ENCODE data around the gene SEMA6D.

SEMA6D gene

DNA sequence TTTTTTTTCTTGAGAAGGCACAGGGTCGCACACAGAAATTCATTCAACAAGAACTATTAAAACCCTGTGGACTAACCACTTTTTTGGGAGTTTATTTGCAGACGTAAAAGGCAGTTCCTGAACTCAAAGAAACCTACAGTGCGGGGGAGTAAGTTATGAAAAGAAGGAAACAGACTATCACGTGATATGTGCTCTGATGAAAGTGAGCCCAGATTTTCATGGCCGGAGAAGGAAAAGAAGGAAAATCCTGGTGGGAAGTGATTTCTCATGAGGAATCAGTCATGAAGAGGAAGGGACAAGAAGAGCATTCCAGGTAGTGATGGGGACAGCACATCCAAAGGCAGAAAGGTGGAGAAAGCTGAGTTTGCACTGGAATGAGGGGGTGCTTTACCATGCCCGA is 26.1 kb downstream of the SEMA6D start:
- DNase-seq (ENCODE audit: low spot score) = no peak

DNA sequence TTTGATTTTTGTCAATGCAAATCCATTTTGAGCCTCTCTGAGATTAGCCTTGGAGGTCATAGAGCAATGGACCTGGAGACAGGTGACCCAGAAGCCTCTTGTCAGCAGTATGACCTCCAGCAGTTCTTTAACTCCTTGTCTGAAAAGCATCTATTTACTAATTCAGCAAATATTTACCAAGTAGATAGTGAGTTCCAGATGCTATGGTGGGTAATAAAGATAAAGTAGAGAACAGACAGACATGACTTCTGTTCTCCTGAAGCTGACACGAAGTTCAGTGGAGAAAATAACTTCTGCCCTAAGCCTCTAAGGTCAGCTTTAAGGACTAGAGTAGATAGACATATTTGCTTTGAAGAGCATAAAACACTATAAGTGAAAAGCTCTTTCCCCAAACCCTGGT is 26.6 kb downstream of the SEMA6D start:
- no peak for DNase-seq (ENCODE audit: low spot score)

DNA sequence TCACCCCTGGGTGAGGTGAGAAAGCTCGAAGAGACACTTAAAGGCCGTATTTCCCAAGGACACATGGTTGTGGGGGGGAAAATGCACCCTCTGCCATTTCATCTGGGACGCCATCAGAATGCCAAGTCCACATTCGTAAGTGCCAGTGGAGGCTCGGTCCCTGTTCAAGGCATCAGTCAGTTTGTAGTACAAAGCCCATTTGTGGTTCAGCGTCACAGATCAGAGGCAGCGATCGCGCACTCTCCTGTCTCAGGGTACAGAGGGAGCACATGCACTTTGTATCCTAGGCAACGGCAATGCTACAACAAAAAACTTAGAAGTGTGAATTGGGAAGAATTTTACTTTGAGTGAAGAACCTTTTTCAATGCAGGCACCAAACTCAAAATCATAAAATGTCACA is 27.2 kb downstream of the SEMA6D start:
- DNase-seq (ENCODE audit: low spot score) = no peak

DNA sequence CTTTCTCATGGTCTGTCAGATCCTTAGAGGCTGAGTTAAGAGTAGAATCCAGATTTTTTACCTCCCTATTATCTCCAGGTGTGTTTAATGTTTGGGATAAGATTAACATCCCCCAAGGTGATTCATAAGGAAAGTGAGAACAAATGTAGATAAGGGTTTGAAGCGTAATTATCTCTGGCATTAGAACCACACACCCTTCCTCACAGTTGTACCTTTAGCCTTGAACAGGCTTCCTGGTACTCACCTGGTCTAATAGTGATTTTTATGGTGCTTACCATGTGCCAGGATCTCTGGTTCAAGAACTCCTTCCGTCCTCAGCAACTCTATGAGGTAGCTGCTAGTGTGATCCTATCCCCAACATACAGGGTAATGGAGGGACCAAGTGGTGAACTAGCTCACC is 27.7 kb downstream of the SEMA6D start:
- no peak for DNase-seq (ENCODE audit: low spot score)

DNA sequence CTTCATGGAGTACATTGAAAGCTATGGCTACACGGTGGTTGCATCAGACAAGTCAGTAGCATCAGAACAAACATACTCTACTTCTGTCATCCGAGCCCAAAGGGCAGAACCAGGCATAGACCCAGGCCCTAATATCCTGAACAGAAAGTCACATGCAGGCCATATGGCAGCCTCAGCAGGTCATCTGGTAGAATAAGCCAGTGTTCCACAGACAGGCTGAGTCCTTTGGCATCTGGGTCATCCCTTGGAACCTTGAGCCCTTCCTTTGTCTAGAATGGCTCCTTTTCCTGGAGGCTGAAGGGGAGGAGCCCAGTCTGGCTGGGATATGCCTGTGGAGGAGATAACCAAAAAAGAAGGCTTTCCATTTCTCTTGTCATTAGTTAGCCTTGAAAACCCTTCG is 29.2 kb downstream of the SEMA6D start:
- no peak for DNase-seq (ENCODE audit: low spot score)

DNA sequence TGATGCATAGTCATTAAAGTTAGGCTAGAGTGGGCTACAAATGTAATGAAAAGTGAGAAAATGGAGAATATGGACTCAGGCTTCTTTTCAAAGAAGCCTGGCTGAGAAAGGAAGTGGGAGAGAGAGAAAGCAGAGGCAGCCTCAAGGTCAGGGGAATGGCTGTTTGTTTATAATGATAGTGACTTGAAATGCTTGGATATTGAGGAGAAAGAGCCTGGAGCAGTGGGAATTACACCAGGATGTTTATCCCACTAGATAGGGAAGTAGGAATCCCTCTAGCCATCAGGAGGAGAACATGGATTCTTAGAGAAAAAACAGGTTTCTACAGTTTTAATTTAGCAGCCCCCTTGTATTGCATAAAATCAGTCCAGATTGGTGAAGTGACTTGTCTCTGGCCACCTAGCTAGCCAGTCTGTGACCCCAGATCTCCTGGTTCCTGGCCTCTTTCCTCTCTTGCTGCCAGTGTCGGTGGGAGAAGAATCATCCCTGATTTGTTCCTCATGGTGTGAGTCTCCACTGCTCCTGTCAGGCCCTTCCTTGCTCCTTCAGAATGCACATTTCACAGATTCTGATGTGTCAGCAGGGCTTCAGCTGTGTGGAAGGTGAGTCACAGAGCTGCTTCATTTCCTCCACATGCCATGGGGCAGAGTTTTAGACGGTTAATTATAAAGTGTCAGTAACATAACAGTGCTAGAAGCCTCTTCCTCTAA is 32.9 kb downstream of the SEMA6D start:
- DNase-seq (ENCODE audit: low spot score) = no peak

DNA sequence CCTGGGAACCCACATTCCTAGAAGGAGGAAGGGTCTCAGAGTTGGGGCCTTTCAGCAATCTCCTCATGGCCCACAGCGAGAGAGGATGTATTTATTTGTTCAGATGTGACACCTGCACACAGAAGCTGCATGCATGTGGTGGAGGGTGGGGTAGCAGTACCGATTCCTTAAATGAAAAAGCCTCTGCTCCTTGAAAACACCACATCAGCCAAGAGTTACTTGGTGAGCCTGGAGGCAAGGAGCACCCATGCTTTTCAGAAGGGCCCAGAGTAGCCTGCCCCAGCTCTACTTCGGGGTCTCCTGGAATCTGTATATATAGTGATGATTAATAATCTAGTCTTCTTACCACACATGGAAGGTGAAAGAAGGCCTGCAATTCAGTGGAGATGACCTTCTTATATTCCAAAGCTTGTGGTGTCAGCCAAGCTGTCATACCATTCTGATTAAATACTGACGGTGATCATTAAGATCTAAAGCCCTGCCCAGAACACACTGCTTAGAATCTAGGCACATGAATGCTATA is 33.5 kb downstream of the SEMA6D start:
- no peak for DNase-seq (ENCODE audit: low spot score)

DNA sequence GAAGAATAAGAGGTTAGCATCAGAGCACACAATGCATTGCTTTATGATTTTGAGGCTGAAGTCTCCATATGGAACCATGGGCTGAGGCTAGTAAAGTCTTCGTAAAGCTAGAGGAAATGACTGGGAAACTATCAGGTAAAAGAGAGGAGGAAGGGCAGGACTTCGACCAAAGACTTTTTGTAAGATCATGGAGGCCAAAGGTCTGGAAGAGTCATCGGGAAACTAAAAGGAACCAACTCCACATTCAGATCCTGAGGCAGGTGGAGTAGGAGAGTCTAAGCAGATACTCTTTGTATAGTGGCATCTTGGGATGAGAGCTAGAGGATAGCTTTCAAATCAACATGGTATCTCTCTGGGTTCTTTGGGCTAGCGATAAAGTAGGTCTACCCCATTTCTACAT is 36.3 kb downstream of the SEMA6D start:
- no peak for DNase-seq (ENCODE audit: low spot score)

DNA sequence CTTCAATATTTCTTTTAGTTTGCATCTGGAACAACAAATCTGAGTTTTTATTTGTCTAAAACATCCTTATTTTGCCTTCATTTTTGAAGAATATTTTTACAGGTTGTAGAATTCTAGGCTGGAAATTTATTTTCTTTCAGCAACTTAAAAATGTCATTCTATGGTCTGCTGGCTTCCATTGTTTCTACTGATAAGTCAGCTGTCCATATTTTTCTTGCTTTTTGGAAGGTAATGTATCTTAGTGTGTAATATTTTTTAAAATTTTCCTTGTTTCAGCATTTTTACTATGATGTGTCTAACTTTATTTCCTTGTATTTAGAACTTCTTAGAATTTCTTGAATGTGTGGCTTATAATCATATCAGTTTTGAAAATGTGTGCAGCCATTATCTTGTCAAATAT is 37.0 kb downstream of the SEMA6D start:
- no peak for DNase-seq (ENCODE audit: low spot score)

DNA sequence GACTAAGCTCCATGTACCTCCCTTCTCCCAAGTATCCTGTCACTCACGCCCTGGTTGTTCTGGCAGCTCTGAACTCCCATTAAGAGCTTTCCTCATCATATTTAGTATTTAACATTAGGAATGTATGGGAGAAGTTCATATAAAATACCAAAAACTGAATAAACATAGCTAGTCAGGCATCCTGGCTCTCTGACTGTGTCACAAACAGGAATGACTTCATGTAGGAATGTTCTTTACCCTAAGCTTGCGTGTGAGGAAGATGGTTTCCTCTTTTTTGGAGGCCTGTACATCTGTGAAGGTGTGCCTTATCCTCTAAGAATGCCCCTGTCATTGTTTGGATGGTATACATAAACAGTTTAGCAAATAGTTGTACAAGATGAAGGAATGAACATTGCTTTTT is 38.6 kb downstream of the SEMA6D start:
- no peak for DNase-seq (ENCODE audit: low spot score)

DNA sequence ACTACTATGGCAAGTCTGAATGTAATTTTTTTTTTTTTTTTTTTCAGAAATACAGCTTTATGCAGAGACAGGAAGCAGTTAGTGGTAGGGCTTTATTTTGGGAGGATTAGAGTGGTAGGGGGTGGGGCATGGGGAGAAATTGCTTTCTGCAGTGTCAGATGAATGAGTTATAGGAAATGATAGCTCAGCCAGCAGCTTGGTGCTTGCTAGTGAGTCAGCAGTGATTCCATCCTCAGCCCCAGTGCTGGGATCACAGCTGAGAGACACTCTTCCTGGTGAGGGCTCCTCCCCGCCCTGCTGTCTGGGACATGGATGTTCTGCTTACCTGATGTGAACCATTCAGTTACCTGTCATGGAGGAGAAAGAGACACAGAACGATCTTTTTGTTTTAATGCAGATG is 39.6 kb downstream of the SEMA6D start:
- no peak for DNase-seq (ENCODE audit: low spot score)

DNA sequence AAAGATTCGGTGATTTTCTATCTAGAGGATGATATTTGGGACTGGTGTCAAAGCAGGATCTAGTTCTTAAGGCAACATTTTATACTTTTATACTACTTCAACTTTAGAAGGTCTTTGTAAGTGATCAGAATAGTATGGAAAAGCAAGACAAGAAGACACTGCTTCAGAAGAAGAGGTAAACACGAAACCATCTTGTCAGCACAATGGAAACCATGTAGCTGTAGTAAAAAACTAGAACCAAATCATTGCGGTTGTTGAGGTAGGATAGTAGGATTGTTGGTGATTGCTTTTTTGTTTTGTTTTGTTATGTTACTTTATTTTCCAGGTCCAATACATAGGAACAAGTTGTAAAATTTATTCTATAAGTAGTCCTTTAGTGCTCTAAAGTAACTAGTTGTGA is 40.0 kb downstream of the SEMA6D start:
- no peak for DNase-seq (ENCODE audit: low spot score)

DNA sequence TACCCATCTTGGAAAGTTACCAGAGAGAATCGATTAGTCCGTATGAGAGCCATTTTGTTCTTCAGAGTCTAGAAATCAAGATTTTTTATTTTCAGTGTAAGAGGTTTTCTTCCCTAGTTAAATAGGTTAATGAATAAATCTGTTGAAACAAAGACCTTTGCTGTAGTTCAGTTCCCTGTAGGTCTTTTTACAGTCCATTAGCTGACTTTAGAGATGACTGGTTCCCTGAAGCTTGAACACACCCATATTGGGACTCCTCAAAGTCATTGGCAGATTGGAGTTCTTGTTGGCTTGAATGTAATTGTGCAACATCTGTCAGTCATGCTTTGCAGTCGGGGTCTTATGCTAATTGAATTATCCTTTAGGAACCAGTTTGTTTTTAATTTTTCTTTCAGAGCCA is 45.3 kb downstream of the SEMA6D start:
- no peak for DNase-seq (ENCODE audit: low spot score)

DNA sequence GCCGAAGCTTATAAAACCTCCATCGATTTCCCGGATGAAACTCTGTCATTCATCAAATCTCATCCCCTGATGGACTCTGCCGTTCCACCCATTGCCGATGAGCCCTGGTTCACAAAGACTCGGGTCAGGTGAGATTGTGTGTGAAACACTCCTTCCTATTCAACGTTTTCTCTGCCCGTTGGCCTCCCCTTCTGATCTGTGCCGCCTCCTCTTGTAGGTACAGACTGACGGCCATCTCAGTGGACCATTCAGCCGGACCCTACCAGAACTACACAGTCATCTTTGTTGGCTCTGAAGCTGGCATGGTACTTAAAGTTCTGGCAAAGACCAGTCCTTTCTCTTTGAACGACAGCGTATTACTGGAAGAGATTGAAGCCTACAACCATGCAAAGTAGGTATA is 47.4 kb downstream of the SEMA6D start:
- no peak for DNase-seq (ENCODE audit: low spot score)

DNA sequence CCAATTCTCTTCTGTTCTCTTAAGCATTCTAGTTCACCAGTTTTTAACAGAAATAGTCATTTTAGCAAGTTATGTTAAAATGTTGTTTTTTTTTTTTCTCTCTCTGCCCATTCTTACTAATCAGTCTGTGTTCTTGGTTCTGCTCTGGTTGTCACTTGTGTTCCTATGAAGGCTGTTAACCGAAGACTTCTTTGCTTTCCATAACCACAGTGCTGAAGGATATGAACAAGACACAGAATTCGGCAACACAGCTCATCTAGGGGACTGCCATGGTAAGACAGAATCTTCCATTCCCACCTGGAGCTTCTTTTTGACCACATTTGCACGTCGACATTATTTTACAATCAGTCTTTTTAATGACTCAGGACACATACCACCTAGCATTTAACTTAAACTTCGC is 49.1 kb downstream of the SEMA6D start:
- no peak for DNase-seq (ENCODE audit: low spot score)

DNA sequence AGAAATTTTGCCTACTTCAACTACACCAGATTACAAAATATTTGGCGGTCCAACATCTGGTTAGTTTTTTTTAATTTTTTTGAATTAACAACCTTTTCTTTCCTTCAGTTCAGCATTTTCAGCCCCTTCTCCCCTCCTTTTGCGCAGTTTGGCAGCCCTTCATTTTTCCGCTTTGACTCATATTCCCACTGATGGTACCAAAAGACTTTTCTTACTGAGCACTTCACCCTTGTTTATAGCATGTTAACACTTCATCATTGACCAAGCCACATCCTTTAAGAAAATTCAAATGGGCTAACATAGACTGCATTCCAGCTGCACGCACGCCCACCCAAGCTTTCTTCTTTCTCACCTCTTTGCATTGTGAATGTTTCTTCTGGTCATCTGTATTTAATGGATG is 49.7 kb downstream of the SEMA6D start:
- DNase-seq (ENCODE audit: low spot score) = no peak

DNA sequence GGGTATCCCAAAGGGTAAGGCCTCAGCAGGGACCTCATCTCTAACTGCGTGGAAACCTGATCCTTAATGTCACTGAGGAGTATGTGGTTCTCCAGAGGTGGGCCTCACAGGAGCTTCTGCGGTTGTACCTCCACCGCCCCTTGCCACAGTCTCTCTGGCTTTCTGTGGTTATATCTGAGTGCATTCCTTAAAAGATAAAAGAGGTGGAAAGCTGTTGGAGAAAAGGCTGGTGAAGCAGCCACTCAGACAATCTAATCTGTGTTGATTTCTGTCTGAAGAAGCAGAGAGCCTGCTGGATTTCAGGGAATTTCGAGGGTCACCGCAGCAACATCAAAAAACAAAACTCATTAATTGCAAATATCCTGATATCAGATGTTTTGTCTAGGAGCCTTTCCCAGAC is 51.4 kb downstream of the SEMA6D start:
- DNase-seq (ENCODE audit: low spot score) = peak; percentile 14

DNA sequence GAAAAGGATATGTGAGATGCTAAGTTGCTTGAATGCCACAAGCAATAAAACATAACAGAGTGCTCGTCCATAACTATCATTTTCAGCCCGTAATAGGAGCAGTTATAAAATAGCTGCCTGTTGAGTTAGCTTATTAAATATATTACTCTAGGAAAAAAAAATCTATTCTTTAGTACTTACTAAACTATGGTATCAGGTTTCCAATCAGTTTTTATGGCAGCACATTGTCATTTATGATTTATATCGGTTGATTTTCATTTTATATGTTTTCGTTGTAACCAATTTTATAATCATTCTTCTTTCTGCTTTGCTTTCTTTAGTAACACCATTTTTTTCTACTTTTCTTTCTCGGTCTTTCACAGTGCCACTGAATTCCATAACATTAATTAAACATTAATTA is 51.9 kb downstream of the SEMA6D start:
- DNase-seq (ENCODE audit: low spot score) = no peak

DNA sequence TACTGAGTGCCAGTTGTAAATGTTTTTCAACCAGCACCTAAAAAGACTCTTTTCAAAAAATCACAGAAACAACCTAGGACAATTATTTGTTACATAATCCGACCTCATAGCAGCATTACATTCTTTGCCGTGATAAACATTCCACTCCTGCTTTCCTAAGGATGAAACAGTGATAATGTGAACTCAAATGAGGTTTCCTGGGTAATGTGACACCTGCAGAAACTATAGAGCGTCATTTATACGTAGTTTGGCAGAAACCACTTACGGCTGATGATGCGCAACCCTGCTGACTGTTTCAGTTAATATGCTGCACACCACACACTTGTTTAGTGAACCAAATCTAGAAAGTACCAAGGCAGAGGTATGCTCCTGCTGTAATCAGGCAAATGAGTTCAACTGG is 55.8 kb downstream of the SEMA6D start:
- no peak for DNase-seq (ENCODE audit: low spot score)

DNA sequence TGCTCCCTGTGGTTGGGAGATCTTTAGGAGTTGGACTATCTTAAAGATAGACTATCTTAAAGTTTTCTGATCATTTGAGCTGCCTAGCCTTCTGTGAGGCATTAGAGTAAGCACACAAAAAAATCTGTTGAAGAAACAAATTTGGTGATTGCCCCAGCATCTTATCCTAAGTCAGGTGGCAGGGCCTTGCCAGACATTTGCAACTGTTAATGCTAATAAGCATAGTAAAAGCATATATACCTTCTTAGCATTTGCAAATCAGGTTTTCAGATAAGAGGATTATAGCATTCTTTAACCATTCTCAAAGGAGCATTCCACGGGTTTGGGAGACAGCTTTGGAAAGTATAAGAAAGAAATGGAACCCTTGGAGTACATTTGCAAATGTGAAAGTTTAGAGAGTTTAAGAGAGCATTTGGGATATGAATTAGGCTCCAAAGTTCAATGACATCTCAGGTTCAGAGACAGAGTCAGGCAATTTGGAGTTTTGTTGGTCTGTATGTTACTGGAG is 61.0 kb downstream of the SEMA6D start:
- no peak for DNase-seq (ENCODE audit: low spot score)

DNA sequence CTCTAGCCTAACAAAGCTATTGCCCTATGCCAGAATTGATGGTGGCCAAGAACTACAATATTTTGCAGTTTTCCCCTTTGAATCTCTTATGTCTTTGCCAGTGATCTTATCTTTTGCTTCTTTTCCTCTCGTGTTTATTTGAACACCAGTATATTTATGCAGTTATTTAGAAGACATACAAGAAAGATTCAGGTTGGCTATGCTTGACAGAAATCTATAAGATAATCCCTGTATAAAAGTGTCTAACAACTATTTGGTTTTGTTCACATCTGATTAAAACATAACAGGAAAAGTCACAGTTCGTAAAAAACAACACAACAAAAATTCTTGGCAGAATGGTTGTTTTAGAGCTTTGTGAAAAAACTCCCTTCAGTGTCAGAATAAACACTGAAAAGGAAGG is 63.7 kb downstream of the SEMA6D start:
- DNase-seq (ENCODE audit: low spot score) = no peak

DNA sequence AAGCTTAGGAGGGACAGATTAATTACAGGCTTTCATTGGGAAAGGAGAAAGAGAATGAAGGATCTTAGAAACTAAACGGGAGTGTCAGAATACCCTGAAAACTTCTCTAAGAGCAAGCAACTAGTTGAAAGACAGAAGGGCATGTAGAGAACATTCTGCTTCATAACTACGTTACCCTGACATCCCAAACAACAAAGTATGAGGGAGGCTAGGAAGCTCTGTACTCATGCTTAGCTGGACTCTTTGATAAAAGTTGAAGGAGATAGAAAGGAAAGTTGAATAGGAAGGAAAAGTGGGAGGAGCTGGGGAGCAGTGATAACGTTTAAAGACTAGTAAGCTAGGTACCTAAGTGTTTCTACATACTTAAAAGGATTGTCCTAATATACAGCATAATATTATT is 64.2 kb downstream of the SEMA6D start:
- DNase-seq (ENCODE audit: low spot score) = no peak

DNA sequence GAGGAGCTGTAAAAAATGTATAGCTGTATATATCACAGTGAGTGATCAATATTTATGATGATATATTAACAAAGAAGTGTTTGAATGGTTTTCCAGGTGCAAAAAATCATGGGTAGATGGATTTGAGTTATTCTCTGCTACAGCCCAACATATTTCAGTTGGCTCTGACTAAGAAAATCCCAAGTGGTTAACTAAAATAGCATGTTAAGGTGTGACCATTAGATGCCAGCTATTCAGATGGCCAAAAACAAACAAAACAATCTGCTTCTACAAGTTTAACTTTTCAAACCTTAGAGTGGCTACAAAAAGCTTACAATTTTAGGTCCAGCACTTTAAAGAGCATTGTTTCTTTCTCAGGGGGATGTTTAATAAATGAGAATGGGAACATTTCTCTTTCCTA is 67.5 kb downstream of the SEMA6D start:
- DNase-seq (ENCODE audit: low spot score) = no peak

DNA sequence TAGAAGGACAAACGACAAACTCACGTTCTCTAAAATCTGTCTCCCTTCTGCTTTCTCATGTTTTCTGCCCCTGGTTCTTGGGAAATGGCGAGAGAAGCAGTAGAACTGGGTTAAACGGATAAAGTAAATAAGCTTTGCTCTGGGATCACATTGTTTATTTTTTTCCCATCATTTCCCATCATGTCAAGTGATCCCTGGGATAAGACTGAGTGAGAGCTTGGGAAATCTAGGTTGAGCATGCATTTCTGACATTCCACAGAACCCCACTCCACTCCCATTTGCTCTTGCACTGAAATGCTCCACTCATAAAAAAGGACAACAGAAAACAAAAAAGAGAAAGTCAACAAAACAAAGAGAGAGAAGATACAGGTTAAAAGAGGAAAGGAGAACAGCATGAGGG is 69.1 kb downstream of the SEMA6D start:
- no peak for DNase-seq (ENCODE audit: low spot score)

Data from SW480 (cell line).